Ascending aorta (tissue), 2 donors: Measurements from ENCODE around the gene HOXD4. TPM values are rescaled to one million over a fixed set of nuclear protein-coding genes. Genes with fewer than 3 reads are reported as not detected.

Experiments used
- DNase-seq, 2 donors: peaks; one replicate each; pipeline ENCODE4 v3.0.0-alpha.2; 2019; ENCODE audit warnings: low spot score in 2 of 2
- H3K27ac ChIP-seq, 2 donors: fragments of 200-600 bp; sonication (generic); one replicate each; pipeline ENCODE4 v1.5.1; 2016 to 2017; ENCODE audit warnings: mild to moderate bottlenecking in 1 of 2
- H3K27me3 ChIP-seq: fragments of 200-600 bp; sonication (generic); one replicate; pipeline ENCODE4 v1.5.1; 2017
- H3K36me3 ChIP-seq, 2 donors: fragments of 200-600 bp; sonication (generic); one replicate each; pipeline ENCODE4 v1.5.1; 2016
- H3K4me1 ChIP-seq, 2 donors: fragments of 200-600 bp; sonication (generic); one replicate each; pipeline ENCODE4 v1.5.1; 2016 to 2017; ENCODE audit warnings: mild to moderate bottlenecking in 1 of 2
- H3K4me3 ChIP-seq, 2 donors: fragments of 200-600 bp; sonication (generic); one replicate each; pipeline ENCODE4 v1.5.1; 2016 to 2017; ENCODE audit warnings: mild to moderate bottlenecking in 1 of 2
- H3K9me3 ChIP-seq, 2 donors: fragments of 200-600 bp; sonication (generic); one replicate each; pipeline ENCODE4 v1.5.1; 2016
- intact Hi-C: fragments of 100-400 bp; cut with DNase I; formaldehyde crosslinking; loops from one replicate; pipeline ENCODE4 v1.15.1; 2023
- total RNA-seq: library from RNA; depleted of rRNA; stranded (reverse); fragments of >200 nt; gene quantifications from one replicate; pipeline ENCODE4 v1.1.0, GENCODE V29; 2016
- TF ChIP-seq, protein P1 (sequence below), 3 experiments: fragments of 200-600 bp in 2 of 3; fragments of 450-650 bp in 1 of 3; sonication (generic) in 2 of 3; IDR thresholded peaks; one replicate each; pipeline ENCODE4 v1.5.1; 2016 to 2019; ENCODE audit warnings: antibody characterized with exemption in 3 of 3, mild to moderate bottlenecking in 1 of 3, moderate library complexity in 1 of 3

The HOXD4 gene
- total RNA-seq, 1 donor from 2014 or later, result 13.6 TPM

DNA sequence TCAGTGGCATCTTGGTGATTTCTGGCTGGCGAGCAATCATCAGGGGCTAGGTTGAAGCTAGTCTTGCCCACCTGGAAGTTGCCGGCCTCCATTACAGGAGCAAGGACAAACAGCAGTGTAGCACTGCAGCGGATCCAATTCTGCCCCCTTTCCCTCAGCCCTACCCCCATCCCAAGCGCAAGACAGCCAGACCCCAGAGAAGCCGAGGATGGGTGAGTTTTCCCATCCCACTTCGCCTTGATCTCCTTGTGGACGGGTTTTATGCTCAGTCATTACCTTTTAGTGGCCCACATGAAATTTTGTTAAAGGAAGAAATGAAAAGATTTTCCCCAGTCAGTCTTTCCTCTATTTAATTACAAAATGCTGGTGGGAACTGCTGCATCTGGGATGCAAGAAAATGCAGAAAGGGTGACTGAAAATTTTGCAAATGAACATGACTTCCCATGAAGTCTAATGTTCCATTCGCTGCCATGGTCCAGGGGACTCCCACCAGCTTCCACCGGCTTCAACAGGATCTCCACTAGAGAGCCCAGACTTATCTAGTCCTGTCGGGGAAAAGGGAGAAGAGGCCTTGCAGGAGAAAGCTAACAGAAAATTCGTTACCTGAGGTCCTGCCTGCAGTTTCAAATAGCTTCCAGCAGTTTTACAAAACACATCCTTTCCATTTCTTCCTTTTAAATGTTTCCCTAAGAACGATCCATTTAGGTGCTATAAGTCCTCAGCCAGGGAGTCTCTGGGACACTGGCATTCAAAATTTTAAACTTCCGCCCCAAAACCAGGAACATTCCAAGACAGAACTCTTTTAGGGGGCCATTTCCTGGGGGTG, 30.8 kb upstream of the HOXD4 start:
- intact Hi-C loops, result loop anchor here (5.0 to 10.0 kb wide), 2 partner anchors 38 to 1214 kb away; partner anchors contain the start of gene EVX2
- H3K36me3 ChIP-seq, result no peaks in the 10 kb centered on the region
- no peak overlapping the region for H3K4me3 ChIP-seq
- TF ChIP-seq, protein P1, sequence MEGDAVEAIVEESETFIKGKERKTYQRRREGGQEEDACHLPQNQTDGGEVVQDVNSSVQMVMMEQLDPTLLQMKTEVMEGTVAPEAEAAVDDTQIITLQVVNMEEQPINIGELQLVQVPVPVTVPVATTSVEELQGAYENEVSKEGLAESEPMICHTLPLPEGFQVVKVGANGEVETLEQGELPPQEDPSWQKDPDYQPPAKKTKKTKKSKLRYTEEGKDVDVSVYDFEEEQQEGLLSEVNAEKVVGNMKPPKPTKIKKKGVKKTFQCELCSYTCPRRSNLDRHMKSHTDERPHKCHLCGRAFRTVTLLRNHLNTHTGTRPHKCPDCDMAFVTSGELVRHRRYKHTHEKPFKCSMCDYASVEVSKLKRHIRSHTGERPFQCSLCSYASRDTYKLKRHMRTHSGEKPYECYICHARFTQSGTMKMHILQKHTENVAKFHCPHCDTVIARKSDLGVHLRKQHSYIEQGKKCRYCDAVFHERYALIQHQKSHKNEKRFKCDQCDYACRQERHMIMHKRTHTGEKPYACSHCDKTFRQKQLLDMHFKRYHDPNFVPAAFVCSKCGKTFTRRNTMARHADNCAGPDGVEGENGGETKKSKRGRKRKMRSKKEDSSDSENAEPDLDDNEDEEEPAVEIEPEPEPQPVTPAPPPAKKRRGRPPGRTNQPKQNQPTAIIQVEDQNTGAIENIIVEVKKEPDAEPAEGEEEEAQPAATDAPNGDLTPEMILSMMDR (IDR thresholded peaks at IDR 0.05), result no peak
- no peaks in the 10 kb centered on the region for H3K9me3 ChIP-seq
- no peak overlapping the region for H3K27ac ChIP-seq
- DNase-seq, result peak in 1 of 2 donors; percentile 37
- H3K27me3 ChIP-seq, result peaks cover 35% of the 10 kb centered on the region
- peaks cover 11 to 17% of the 10 kb centered on the region in 2 donors for H3K4me1 ChIP-seq

DNA sequence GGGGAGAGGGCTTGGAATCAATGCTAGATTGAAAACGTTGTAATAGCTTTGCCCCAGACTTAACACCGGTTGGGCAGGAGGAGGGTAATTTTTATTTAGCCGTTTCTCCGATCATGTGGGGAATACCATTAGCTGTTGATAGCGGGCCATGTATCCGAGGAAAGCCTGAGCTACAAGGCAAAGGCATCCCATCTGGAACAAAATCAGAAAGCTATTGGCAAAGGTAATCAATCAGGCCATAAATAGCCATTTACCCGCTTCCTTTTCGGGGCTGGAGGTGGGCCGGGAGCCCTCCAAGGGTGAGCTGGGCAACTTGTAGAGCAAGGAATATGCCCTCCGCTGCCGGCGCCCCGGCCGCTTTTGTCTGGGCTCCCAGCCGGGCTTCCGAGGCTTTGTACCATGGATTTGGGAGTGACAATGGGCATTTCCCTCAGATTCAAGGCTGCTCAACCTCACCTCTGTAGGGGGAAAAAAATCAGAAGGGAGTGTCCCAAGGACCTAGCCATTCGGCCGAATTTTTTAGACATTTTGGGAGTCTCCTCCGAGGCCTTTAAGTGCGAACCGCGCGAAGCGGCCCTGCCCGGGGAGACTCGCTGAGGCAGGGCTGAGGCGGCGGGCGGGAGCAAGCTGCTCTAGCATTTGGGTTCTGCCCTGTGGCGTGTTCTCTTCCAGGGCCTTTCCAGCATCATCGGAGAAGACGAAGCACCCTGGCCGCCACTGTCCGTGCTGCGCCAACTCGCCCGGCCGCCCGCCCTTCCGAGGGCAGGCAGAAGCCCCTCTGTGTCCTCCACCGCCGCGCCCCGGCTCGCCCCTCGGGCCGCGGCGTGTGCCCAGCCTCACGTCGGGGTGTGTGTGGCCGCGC, 29.9 kb upstream of the HOXD4 start:
- Histone ChIP-seq H3K4me3 (peak overlapping the region; percentile 67 to 81), H3K27ac (no peak overlapping the region), H3K27me3 (peaks cover 27% of the 10 kb centered on the region), H3K9me3 (no peaks in the 10 kb centered on the region), H3K36me3 (no peaks in the 10 kb centered on the region), H3K4me1 (peaks cover 11 to 13% of the 10 kb centered on the region in 2 donors)
- TF ChIP-seq, protein P1 (IDR thresholded peaks at IDR 0.05), result no peak
- peak in 1 of 2 donors; percentile 59 for DNase-seq
- intact Hi-C loops, result loop anchor here (5.0 to 10.0 kb wide), 2 partner anchors 39 to 1213 kb away; partner anchors contain the start of gene EVX2

DNA sequence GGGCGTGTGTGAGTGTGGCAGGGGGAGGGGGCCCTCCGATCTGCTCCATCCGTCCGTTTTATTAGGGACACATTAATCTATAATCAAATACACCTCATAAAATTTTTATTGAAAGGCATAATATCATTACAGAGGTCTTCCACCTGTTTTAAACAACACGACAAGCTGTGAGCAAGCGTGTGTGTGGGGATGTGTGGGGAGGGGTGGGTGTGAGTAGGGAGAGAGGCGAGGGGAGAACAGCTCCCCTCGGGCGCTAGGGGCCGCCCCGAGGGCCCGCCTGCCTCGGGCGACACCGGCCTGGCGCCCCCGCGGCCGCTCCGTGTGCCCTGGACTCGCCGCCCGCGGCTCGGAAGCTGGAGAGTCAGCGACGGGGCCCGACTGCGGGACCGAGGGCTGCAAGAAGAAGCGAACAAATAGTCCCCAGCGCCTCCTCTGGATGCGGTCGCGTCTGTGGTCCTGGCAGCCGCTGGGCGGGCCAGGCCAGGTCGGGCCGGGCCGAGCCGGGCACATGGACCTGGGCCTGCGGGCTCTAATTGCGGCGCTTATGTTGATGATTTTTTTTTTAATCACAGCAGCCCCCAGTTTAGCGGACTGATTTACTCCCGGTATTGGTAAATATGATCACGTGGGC, 29.2 kb upstream of the HOXD4 start:
- peaks cover 11 to 12% of the 10 kb centered on the region in 2 donors for H3K4me1 ChIP-seq
- no peaks in the 10 kb centered on the region for H3K36me3 ChIP-seq
- no peak overlapping the region for H3K27ac ChIP-seq
- no peak for DNase-seq
- no peaks in the 10 kb centered on the region for H3K9me3 ChIP-seq
- TF ChIP-seq, protein P1 (IDR thresholded peaks at IDR 0.05), result no peak
- peaks cover 20% of the 10 kb centered on the region for H3K27me3 ChIP-seq
- peak overlapping the region; percentile 67 to 81 for H3K4me3 ChIP-seq
- intact Hi-C loops, result loop anchor here (5.0 to 10.0 kb wide), 2 partner anchors 40 to 1213 kb away; partner anchors contain the start of gene EVX2

DNA sequence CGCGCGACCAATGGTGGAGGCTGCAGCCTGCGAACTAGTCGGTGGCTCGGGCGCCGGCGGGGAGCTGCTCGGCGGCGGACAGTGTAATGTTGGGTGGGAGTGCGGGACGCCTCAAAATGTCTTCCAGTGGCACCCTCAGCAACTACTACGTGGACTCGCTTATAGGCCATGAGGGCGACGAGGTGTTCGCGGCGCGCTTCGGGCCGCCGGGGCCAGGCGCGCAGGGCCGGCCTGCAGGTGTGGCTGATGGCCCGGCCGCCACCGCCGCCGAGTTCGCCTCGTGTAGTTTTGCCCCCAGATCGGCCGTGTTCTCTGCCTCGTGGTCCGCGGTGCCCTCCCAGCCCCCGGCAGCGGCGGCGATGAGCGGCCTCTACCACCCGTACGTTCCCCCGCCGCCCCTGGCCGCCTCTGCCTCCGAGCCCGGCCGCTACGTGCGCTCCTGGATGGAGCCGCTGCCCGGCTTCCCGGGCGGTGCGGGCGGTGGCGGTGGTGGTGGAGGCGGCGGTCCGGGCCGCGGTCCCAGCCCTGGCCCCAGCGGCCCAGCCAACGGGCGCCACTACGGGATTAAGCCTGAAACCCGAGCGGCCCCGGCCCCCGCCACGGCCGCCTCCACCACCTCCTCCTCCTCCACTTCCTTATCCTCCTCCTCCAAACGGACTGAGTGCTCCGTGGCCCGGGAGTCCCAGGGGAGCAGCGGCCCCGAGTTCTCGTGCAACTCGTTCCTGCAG, 28.5 kb upstream of the HOXD4 start, which contains the start of gene HOXD9:
Gene HOXD9 (plus strand): TSS at position 37 of the 728 bp plus-strand sequence. CDS start 50 bp downstream, at position 87.
- Histone ChIP-seq H3K4me3 (peak within 1 kb of the TSS; percentile 67 to 81), H3K9me3 (no peaks in the 10 kb centered on the region), H3K36me3 (no peaks in the 10 kb centered on the region), H3K4me1 (peaks cover 11 to 12% of the 10 kb centered on the region in 2 donors), H3K27ac (no peak within 1 kb of the TSS), H3K27me3 (peaks cover 13% of the 10 kb centered on the region)
- TF ChIP-seq, protein P1 (IDR thresholded peaks at IDR 0.05), result no peak
- intact Hi-C loops, result loop anchor here (5.0 to 10.0 kb wide), 2 partner anchors 41 to 1212 kb away; partner anchors contain the start of gene EVX2
- DNase-seq, result no peak
